Breast epithelium (tissue), 4 donors: Measurements from ENCODE around the gene SYNJ1. TPM values are rescaled to one million over a fixed set of nuclear protein-coding genes. Genes with fewer than 3 reads are reported as not detected.
A peak's percentile ranks its signal among the peaks of the same experiment; 100 is the strongest.
"Not testable (repeated sequence)": the region's sequence is repeated elsewhere in the genome, so short reads cannot be mapped to it uniquely, and the experiment has no call there.

Experiments used
- DNase-seq, 2 donors: peaks; one replicate each; pipeline ENCODE4 v3.0.0-alpha.2; 2019; ENCODE audit warnings: low spot score in 2 of 2
- H3K27ac ChIP-seq, 2 donors: fragments of 200-600 bp; sonication (generic) in 1 of 2; one replicate each; pipeline ENCODE4 v1.5.1; 2016 to 2019; ENCODE audit warnings: mild to moderate bottlenecking in 1 of 2
- H3K27me3 ChIP-seq, 2 donors: fragments of 200-600 bp; sonication (generic) in 1 of 2; one replicate each; pipeline versions ENCODE4 v1.5.1 to v1.6.0; 2017 to 2019; ENCODE audit warnings: control low read depth in 1 of 2, mild to moderate bottlenecking in 1 of 2
- H3K36me3 ChIP-seq: fragments of 200-600 bp; one replicate; pipeline ENCODE4 v1.5.1; 2019
- H3K4me1 ChIP-seq, 2 donors: fragments of 200-600 bp; sonication (generic); one replicate each; pipeline ENCODE4 v1.5.1; 2016 to 2019; ENCODE audit warnings: control low read depth in 1 of 2
- H3K4me3 ChIP-seq, 3 donors: fragments of 200-600 bp; sonication (generic); 1 replicate in 2 of 3; 2 replicates in 1 of 3; pipeline ENCODE4 v1.5.1; 2016 to 2019; ENCODE audit warnings: mild to moderate bottlenecking in 3 of 3, moderate library complexity in 2 of 3
- H3K9me3 ChIP-seq, 2 donors: fragments of 200-600 bp; sonication (generic) in 1 of 2; one replicate each; pipeline ENCODE4 v1.5.1; 2016 to 2019; ENCODE audit warnings: control low read depth in 1 of 2
- CTCF ChIP-seq, 3 donors: fragments of 450-650 bp; IDR thresholded peaks; one replicate each; pipeline ENCODE4 v1.5.1; 2016 to 2017; ENCODE audit warnings: antibody characterized with exemption in 3 of 3, mild to moderate bottlenecking in 3 of 3, moderate library complexity in 3 of 3
- POLR2A ChIP-seq: fragments of 450-650 bp; IDR thresholded peaks from one replicate; pipeline ENCODE4 v1.6.1; 2016; ENCODE audit warnings: antibody characterized with exemption, mild to moderate bottlenecking, moderate library complexity
- POLR2AphosphoS5 ChIP-seq, 3 donors: sonication (generic); formaldehyde crosslinking; IDR thresholded peaks; one replicate each; pipeline ENCODE4 v1.6.1; 2017; ENCODE audit warnings: antibody characterized with exemption in 3 of 3
- intact Hi-C: fragments of 100-400 bp; cut with DNase I; formaldehyde crosslinking; loops from one replicate; pipeline ENCODE4 v1.15.1; 2023; ENCODE audit warnings: low total_unique reads
- total RNA-seq, 3 donors: library from RNA; depleted of rRNA; stranded (reverse); fragments of >200 nt; gene quantifications; one replicate each; pipeline ENCODE4 v1.1.0, GENCODE V29; 2016

Gene SYNJ1, protein sequence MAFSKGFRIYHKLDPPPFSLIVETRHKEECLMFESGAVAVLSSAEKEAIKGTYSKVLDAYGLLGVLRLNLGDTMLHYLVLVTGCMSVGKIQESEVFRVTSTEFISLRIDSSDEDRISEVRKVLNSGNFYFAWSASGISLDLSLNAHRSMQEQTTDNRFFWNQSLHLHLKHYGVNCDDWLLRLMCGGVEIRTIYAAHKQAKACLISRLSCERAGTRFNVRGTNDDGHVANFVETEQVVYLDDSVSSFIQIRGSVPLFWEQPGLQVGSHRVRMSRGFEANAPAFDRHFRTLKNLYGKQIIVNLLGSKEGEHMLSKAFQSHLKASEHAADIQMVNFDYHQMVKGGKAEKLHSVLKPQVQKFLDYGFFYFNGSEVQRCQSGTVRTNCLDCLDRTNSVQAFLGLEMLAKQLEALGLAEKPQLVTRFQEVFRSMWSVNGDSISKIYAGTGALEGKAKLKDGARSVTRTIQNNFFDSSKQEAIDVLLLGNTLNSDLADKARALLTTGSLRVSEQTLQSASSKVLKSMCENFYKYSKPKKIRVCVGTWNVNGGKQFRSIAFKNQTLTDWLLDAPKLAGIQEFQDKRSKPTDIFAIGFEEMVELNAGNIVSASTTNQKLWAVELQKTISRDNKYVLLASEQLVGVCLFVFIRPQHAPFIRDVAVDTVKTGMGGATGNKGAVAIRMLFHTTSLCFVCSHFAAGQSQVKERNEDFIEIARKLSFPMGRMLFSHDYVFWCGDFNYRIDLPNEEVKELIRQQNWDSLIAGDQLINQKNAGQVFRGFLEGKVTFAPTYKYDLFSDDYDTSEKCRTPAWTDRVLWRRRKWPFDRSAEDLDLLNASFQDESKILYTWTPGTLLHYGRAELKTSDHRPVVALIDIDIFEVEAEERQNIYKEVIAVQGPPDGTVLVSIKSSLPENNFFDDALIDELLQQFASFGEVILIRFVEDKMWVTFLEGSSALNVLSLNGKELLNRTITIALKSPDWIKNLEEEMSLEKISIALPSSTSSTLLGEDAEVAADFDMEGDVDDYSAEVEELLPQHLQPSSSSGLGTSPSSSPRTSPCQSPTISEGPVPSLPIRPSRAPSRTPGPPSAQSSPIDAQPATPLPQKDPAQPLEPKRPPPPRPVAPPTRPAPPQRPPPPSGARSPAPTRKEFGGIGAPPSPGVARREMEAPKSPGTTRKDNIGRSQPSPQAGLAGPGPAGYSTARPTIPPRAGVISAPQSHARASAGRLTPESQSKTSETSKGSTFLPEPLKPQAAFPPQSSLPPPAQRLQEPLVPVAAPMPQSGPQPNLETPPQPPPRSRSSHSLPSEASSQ (N-terminal part only)
- 10 to 100 TPM in 2 of 3 donors, 1 to 10 TPM in 1; 8.2 to 13.9 (median 11.0) TPM for total RNA-seq

GRCh38 chr21:32727687-32728455 is at the start of gene SYNJ1:
SYNJ1 (minus strand) TSS chr21:32728013; CDS start chr21:32726895, 1,118 bp downstream.
- TF ChIP-seq POLR2AphosphoS5 (IDR thresholded peaks at IDR 0.05) = peak; percentile 10 to 58 (median 56)
- TF ChIP-seq CTCF (IDR thresholded peaks at IDR 0.05) = no peak
- TF ChIP-seq POLR2A = peak; percentile 46
- Histone ChIP-seq H3K4me3 (peak within 1 kb of the TSS; percentile 75 to 96 (median 84)), H3K36me3 (no peaks in the 10 kb centered on the region), H3K27me3 (no peaks in the 10 kb centered on the region), H3K9me3 (no peaks in the 10 kb centered on the region), H3K27ac (peak within 1 kb of the TSS; percentile 90), H3K4me1 (no peaks in the 10 kb centered on the region)
- peak; percentile 91 to 94 for DNase-seq
- intact Hi-C loops = no loop called here

DNA sequence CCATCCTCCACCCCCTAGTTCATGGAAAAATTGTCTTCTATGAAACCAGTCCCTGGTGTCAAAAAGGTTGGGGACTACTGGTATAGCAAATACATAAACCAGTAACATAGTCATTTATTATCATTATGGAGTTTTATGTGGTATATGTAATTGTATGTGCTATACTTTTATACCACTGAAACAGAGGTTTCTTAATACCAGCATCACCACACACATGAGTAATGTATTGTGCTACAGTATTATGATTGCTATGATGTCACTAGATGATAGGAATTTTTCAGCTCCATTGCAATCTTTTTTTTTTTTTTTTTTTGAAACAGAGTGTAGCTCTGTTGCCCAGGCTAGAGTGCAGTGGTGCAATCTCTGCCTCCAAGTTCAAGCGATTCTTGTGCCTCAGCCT is 49.5 kb upstream of the SYNJ1 start:
- Histone ChIP-seq H3K4me1 (no peaks in the 10 kb centered on the region), H3K27me3 (no peaks in the 10 kb centered on the region), H3K9me3 (no peaks in the 10 kb centered on the region), H3K27ac (no peak overlapping the region), H3K4me3 (no peak overlapping the region), H3K36me3 (no peaks in the 10 kb centered on the region)
- DNase-seq = no peak
- intact Hi-C loops = no loop called here
- no peak for TF ChIP-seq POLR2AphosphoS5 (IDR thresholded peaks at IDR 0.05)
- TF ChIP-seq CTCF (IDR thresholded peaks at IDR 0.05) = no peak
- TF ChIP-seq POLR2A = no peak

DNA sequence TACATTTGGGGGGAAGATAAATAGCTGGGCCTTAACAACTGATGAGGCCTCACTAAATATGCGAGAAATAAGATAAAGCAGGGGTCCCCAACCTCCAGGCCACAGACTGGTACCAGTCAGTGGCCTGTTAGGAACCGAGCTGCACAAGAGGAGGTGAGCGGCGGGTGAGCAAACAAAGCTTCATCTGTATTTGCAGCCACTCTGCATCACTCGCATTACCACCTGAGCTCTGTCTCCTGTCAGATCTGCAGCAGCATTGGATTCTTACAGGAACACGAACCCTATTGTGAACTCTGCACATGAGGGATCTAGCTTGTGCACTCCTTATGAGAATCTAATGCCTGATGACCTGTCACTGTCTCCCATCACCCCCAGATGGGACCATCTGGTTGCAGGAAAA is 48.9 kb upstream of the SYNJ1 start:
- no peak overlapping the region for H3K4me3 ChIP-seq
- no peaks in the 10 kb centered on the region for H3K36me3 ChIP-seq
- H3K4me1 ChIP-seq = peaks cover 0 to 2% of the 10 kb centered on the region in 2 donors
- TF ChIP-seq POLR2AphosphoS5 (IDR thresholded peaks at IDR 0.05) (no peak), CTCF (IDR thresholded peaks at IDR 0.05) (no peak), POLR2A (no peak)
- intact Hi-C loops = no loop called here
- H3K27ac ChIP-seq = no peak overlapping the region
- no peak for DNase-seq
- peaks cover 0 to 2% of the 10 kb centered on the region in 2 donors for H3K27me3 ChIP-seq
- H3K9me3 ChIP-seq = no peaks in the 10 kb centered on the region

DNA sequence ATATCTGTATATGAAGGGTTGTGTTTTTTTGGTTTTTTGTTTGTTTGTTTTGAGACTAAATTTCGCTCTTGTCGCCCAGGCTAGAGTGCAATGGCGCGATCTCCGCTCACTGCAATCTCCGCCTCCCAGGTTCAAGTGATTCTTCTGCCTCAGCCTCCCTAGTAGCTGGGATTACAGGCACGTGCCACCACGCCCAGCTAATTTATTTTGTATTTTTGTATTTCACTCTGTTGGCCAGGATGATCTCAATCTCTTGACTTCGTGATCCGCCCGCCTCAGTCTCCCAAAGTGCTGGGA is 45.2 kb upstream of the SYNJ1 start:
- H3K9me3 ChIP-seq, H3K36me3 ChIP-seq, intact Hi-C loops, H3K27me3 ChIP-seq, H3K4me1 ChIP-seq, DNase-seq: not testable (repeated sequence)
- H3K27ac ChIP-seq = peak overlapping the region; percentile 76 to 94
- peak overlapping the region in 2 of 3 donors; percentile 85 to 92 for H3K4me3 ChIP-seq
